Esophagus muscularis mucosa (tissue), 4 donors: ENCODE measurements around the gene MSH6.

Experiments
- EP300 ChIP-seq: sonication (generic); formaldehyde crosslinking; IDR thresholded peaks from one replicate; pipeline ENCODE4 v1.6.1; 2017; ENCODE audit warnings: antibody characterized with exemption
- POLR2A ChIP-seq: fragments of 450-650 bp; IDR thresholded peaks from one replicate; pipeline ENCODE4 v1.6.1; 2017; ENCODE audit warnings: antibody characterized with exemption, moderate library complexity, mild to moderate bottlenecking, low read depth
- POLR2AphosphoS5 ChIP-seq, 2 donors: sonication (generic); formaldehyde crosslinking; IDR thresholded peaks; one replicate each; pipeline ENCODE4 v1.6.1; 2017; ENCODE audit warnings: antibody characterized with exemption in 2 of 2
- TF ChIP-seq, protein P1 (sequence below), 3 experiments: fragments of 200-600 bp in 2 of 3; fragments of 450-650 bp in 1 of 3; sonication (generic) in 2 of 3; IDR thresholded peaks; one replicate each; pipeline ENCODE4 v1.5.1; 2017 to 2019; ENCODE audit warnings: antibody characterized with exemption in 3 of 3, mild to moderate bottlenecking in 2 of 3, moderate library complexity in 1 of 3

DNA sequence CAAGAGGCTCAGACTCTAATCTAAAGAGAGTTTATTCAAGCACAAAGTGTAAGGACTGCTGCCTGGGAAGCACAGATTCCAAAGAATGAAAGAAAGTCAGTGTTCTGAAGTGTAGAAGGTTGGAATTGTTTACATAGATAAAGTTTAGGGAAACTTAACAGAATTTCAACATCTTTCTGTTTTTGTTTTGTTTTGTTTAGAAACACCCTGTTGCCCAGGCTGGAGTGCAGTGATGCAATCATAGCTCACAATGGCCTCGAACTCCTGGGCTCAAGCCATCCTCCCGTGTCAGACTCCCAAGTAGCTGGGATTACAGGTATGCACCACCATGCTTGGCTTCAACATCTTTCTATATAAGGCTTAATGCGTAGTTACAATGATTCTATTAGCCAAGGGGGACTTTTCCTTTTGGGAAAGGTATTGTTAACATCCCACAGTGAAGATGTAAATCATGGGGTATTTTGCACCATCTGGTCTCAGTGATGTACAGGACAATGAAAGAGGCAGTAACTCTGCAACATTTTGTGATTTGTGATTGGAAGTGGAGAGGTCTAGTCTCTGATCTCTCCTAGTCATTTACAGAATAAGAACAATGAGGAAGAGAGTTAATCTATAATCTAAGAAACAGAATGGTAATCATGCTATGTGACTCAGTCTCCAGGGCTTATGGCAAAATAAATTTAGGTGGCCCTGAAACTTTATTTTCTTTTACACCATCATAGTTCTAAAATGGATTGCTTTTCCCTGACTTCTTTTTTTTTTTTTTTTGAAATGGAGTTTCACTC, 45.6 kb upstream of the MSH6 start:
- TF ChIP-seq, protein P1, sequence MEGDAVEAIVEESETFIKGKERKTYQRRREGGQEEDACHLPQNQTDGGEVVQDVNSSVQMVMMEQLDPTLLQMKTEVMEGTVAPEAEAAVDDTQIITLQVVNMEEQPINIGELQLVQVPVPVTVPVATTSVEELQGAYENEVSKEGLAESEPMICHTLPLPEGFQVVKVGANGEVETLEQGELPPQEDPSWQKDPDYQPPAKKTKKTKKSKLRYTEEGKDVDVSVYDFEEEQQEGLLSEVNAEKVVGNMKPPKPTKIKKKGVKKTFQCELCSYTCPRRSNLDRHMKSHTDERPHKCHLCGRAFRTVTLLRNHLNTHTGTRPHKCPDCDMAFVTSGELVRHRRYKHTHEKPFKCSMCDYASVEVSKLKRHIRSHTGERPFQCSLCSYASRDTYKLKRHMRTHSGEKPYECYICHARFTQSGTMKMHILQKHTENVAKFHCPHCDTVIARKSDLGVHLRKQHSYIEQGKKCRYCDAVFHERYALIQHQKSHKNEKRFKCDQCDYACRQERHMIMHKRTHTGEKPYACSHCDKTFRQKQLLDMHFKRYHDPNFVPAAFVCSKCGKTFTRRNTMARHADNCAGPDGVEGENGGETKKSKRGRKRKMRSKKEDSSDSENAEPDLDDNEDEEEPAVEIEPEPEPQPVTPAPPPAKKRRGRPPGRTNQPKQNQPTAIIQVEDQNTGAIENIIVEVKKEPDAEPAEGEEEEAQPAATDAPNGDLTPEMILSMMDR (IDR thresholded peaks at IDR 0.05): no peak
- no peak for TF ChIP-seq POLR2AphosphoS5 (IDR thresholded peaks at IDR 0.05)
- TF ChIP-seq POLR2A: no peak
- no peak for TF ChIP-seq EP300
